Lower lobe of right lung (tissue), 2 donors: ENCODE measurements around the gene CGNL1. TPM values are rescaled to one million over a fixed set of nuclear protein-coding genes. Genes with fewer than 3 reads are reported as not detected.

Experiments
- ATAC-seq, 2 donors: fragments of 200-7000 bp; cut with Tn5 transposase; one replicate each; pipeline ENCODE4 v1.9.1; 2020 to 2022; ENCODE audit warnings: mild to moderate bottlenecking in 2 of 2, moderate library complexity in 2 of 2
- DNase-seq: peaks from one replicate; pipeline ENCODE4 v3.0.0-alpha.2; 2020
- H3K27ac ChIP-seq: fragments of 200-600 bp; one replicate; pipeline ENCODE4 v1.8.0; 2022
- H3K27me3 ChIP-seq: fragments of 200-600 bp; one replicate; pipeline ENCODE4 v1.8.0; 2022; ENCODE audit warnings: low read depth
- H3K36me3 ChIP-seq: fragments of 200-600 bp; one replicate; pipeline ENCODE4 v1.8.0; 2022; ENCODE audit warnings: mild to moderate bottlenecking
- H3K4me1 ChIP-seq: fragments of 200-600 bp; one replicate; pipeline ENCODE4 v1.8.0; 2022
- H3K4me3 ChIP-seq: fragments of 200-600 bp; one replicate; pipeline ENCODE4 v1.8.0; 2022; ENCODE audit warnings: mild to moderate bottlenecking
- H3K9me3 ChIP-seq: fragments of 200-600 bp; one replicate; pipeline ENCODE4 v1.8.0; 2022
- CTCF ChIP-seq: fragments of 200-600 bp; IDR thresholded peaks from one replicate; pipeline ENCODE4 v1.8.0; 2022; ENCODE audit warnings: antibody characterized with exemption, mild to moderate bottlenecking
- intact Hi-C: fragments of 100-400 bp; cut with DNase I; formaldehyde crosslinking; loops from one replicate; pipeline ENCODE4 v1.11.0; 2022
- total RNA-seq: library from RNA; stranded (reverse); fragmentation: NEBNext Ultra II Directional; extraction: Animal tissue kit (Norgen Biotek cat#: 25700); gene quantifications from one replicate; pipeline ENCODE4 v1.2.1, GENCODE V29; 2021
- donor health status: DM: no; HTN: yes; CAD: no; lungs with severe emphysema.

CGNL1 gene
- total RNA-seq, 1 donor from 2014 or later = 46.0 TPM

GRCh38 chr15:57439128-57440027 is 63.1 kb downstream of the CGNL1 start:
- DNase-seq = no peak
- Histone ChIP-seq H3K27ac (no peak overlapping the region), H3K4me1 (no peaks in the 10 kb centered on the region), H3K9me3 (no peaks in the 10 kb centered on the region), H3K27me3 (no peaks in the 10 kb centered on the region), H3K4me3 (no peak overlapping the region), H3K36me3 (peaks cover 20% of the 10 kb centered on the region)
- intact Hi-C loops = no loop called here
- TF ChIP-seq CTCF = no peak
- ATAC-seq = no peak

GRCh38 chr15:57440167-57440566 is 63.9 kb downstream of the CGNL1 start:
- no peak overlapping the region for H3K4me3 ChIP-seq
- DNase-seq = no peak

GRCh38 chr15:57440799-57441198 is 64.5 kb downstream of the CGNL1 start:
- ATAC-seq (peak; percentile 54 to 87), DNase-seq (no peak)
- no peak overlapping the region for H3K4me3 ChIP-seq
- no peaks in the 10 kb centered on the region for H3K9me3 ChIP-seq
- TF ChIP-seq CTCF = no peak
- H3K27me3 ChIP-seq = no peaks in the 10 kb centered on the region
- H3K4me1 ChIP-seq = peaks cover 8% of the 10 kb centered on the region
- no peak overlapping the region for H3K27ac ChIP-seq
- intact Hi-C loops = no loop called here
- peaks cover 20% of the 10 kb centered on the region for H3K36me3 ChIP-seq

More at GRCh38 chr15:57440167-57440566, 63.9 kb downstream of the CGNL1 start:
- ATAC-seq = no peak
- Histone ChIP-seq H3K27me3 (no peaks in the 10 kb centered on the region), H3K27ac (no peak overlapping the region), H3K36me3 (peaks cover 20% of the 10 kb centered on the region), H3K4me1 (peaks cover 3% of the 10 kb centered on the region), H3K9me3 (no peaks in the 10 kb centered on the region)
- TF ChIP-seq CTCF = no peak
- intact Hi-C loops = no loop called here

GRCh38 chr15:57442335-57442734 is 66.0 kb downstream of the CGNL1 start:
- intact Hi-C loops = no loop called here
- Histone ChIP-seq H3K27me3 (no peaks in the 10 kb centered on the region), H3K27ac (no peak overlapping the region), H3K36me3 (peaks cover 20% of the 10 kb centered on the region), H3K9me3 (no peaks in the 10 kb centered on the region), H3K4me1 (peaks cover 8% of the 10 kb centered on the region), H3K4me3 (no peak overlapping the region)
- ATAC-seq (no peak), DNase-seq (no peak)
- no peak for TF ChIP-seq CTCF

- DNase-seq = no peak
- no peaks in the 10 kb centered on the region for H3K27me3 ChIP-seq
- peaks cover 8% of the 10 kb centered on the region for H3K4me1 ChIP-seq
- H3K36me3 ChIP-seq = peaks cover 20% of the 10 kb centered on the region
- H3K27ac ChIP-seq = no peak overlapping the region
- H3K4me3 ChIP-seq = no peak overlapping the region
- no peak for ATAC-seq
- intact Hi-C loops = no loop called here
- H3K9me3 ChIP-seq = no peaks in the 10 kb centered on the region
- TF ChIP-seq CTCF = no peak
These were observed 67.2 kb downstream of the CGNL1 start for GRCh38 chr15:57443486-57443885.
